BE2C (cell line): ENCODE results near the gene PFDN1.

Source experiments
- DNase-seq: peaks from one replicate; pipeline ENCODE4 v3.0.0-alpha.2; 2020
- H3K27me3 ChIP-seq: fragments of 250-450 bp; sonication (Bioruptor Pico); 2 replicates; pipeline ENCODE4 v1.5.1; 2020; ENCODE audit warnings: mild to moderate bottlenecking
- H3K36me3 ChIP-seq: fragments of 250-450 bp; sonication (Bioruptor Pico); 2 replicates; pipeline ENCODE4 v1.5.1; 2020; ENCODE audit warnings: mild to moderate bottlenecking
- H3K4me1 ChIP-seq: fragments of 250-450 bp; sonication (Bioruptor Pico); 2 replicates; pipeline ENCODE4 v1.5.1; 2020
- H3K4me3 ChIP-seq: 2 replicates; pipeline ENCODE4 v1.5.1; 2011; ENCODE audit warnings: low read depth, low read length
- H3K9me3 ChIP-seq: fragments of 250-450 bp; sonication (Bioruptor Pico); 2 replicates; pipeline ENCODE4 v1.5.1; 2020
- TF ChIP-seq, protein P1 (sequence below): IDR thresholded peaks from 2 replicates; pipeline ENCODE4 v1.5.1; 2012; ENCODE audit warnings: mild to moderate bottlenecking, low read depth, low read length

Gene PFDN1

GRCh38 chr5:140219068-140219991 is 83.6 kb downstream of the PFDN1 start:
- Histone ChIP-seq H3K9me3 (no peaks in the 10 kb centered on the region), H3K36me3 (no peaks in the 10 kb centered on the region; the same call in 1 of the 2 replicates), H3K4me1 (peaks cover 8% of the 10 kb centered on the region; the same call in 1 of the 2 replicates), H3K4me3 (no peak overlapping the region), H3K27me3 (no peaks in the 10 kb centered on the region)
- TF ChIP-seq, protein P1, sequence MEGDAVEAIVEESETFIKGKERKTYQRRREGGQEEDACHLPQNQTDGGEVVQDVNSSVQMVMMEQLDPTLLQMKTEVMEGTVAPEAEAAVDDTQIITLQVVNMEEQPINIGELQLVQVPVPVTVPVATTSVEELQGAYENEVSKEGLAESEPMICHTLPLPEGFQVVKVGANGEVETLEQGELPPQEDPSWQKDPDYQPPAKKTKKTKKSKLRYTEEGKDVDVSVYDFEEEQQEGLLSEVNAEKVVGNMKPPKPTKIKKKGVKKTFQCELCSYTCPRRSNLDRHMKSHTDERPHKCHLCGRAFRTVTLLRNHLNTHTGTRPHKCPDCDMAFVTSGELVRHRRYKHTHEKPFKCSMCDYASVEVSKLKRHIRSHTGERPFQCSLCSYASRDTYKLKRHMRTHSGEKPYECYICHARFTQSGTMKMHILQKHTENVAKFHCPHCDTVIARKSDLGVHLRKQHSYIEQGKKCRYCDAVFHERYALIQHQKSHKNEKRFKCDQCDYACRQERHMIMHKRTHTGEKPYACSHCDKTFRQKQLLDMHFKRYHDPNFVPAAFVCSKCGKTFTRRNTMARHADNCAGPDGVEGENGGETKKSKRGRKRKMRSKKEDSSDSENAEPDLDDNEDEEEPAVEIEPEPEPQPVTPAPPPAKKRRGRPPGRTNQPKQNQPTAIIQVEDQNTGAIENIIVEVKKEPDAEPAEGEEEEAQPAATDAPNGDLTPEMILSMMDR, result no peak
- no peak for DNase-seq

GRCh38 chr5:140217299-140218026 is 85.4 kb downstream of the PFDN1 start:
- no peak overlapping the region for H3K4me3 ChIP-seq
- no peaks in the 10 kb centered on the region for H3K27me3 ChIP-seq
- TF ChIP-seq, protein P1, result no peak
- DNase-seq, result no peak
- peaks cover 8% of the 10 kb centered on the region; the same call in 1 of the 2 replicates for H3K4me1 ChIP-seq
- no peaks in the 10 kb centered on the region for H3K9me3 ChIP-seq
- no peaks in the 10 kb centered on the region; the same call in 1 of the 2 replicates for H3K36me3 ChIP-seq

DNA sequence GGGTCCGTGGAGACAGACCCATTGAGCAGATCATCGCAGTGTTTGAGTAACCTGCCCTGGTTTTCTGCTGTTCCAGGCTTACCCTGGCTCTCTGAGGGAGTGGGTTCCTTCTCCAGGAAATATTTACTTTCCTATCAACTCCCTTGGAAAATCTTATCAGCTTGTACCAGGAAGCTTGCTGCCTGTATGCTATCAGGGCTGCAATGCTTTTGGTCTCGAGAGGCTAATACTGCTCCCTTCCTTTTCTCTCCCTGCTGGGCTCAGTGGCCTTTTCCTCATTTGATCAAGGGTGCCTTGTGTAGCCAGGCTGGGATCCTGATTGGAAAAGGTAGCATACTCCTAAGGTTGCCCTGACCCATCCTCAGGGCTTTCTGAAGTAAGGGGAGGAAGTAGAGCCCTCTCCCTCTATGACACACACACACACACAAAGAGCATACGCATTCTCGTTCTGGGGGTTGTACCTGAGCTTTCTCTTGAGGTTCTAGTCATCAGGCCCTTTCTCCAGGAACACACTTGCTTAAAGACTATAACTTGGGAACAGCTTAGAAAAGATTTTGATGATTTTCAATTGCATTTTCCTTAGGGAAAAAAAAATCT is 86.3 kb downstream of the PFDN1 start:
- no peaks in the 10 kb centered on the region for H3K27me3 ChIP-seq
- DNase-seq, result no peak
- H3K4me3 ChIP-seq, result no peak overlapping the region
- no peaks in the 10 kb centered on the region for H3K9me3 ChIP-seq
- H3K4me1 ChIP-seq, result peaks cover 8% of the 10 kb centered on the region; the same call in 1 of the 2 replicates
- TF ChIP-seq, protein P1, result no peak
- no peaks in the 10 kb centered on the region; the same call in 1 of the 2 replicates for H3K36me3 ChIP-seq

GRCh38 chr5:140215276-140215675 is 87.6 kb downstream of the PFDN1 start:
- no peaks in the 10 kb centered on the region; the same call in 1 of the 2 replicates for H3K36me3 ChIP-seq
- no peaks in the 10 kb centered on the region for H3K27me3 ChIP-seq
- H3K4me1 ChIP-seq, result peaks cover 3% of the 10 kb centered on the region; the same call in 1 of the 2 replicates
- TF ChIP-seq, protein P1, result no peak
- no peaks in the 10 kb centered on the region for H3K9me3 ChIP-seq
- DNase-seq, result no peak
- no peak overlapping the region for H3K4me3 ChIP-seq

- H3K4me1 ChIP-seq, result no peaks in the 10 kb centered on the region; the same call in 1 of the 2 replicates
- no peak for DNase-seq
- H3K36me3 ChIP-seq, result no peaks in the 10 kb centered on the region; the same call in 1 of the 2 replicates
- H3K4me3 ChIP-seq, result no peak overlapping the region
- H3K9me3 ChIP-seq, result no peaks in the 10 kb centered on the region
- H3K27me3 ChIP-seq, result no peaks in the 10 kb centered on the region
- TF ChIP-seq, protein P1, result no peak
Observed at GRCh38 chr5:140214831-140215230, 88.1 kb downstream of the PFDN1 start.
